GM18951 (cell line): ENCODE measurements around the gene PDSS2.
"Not testable (repeated sequence)": the region's sequence is repeated elsewhere in the genome, so short reads cannot be mapped to it uniquely, and the experiment has no call there.

ENCODE experiments used
- POLR2A ChIP-seq: IDR thresholded peaks from 4 replicates; pipeline ENCODE4 v1.6.1; 2011; ENCODE audit warnings: mild to moderate bottlenecking; ENCODE audit not compliant: insufficient read length, insufficient read depth; ENCODE audit errors: extremely low read depth
- in situ Hi-C: fragments of 300-500 bp; cut with MboI; formaldehyde crosslinking; loops from one replicate; pipeline ENCODE4 v1.12.0; 2022; ENCODE audit warnings: low sequenced_read_pairs, mixed read lengths, inconsistent platforms; ENCODE audit not compliant: unreplicated experiment

PDSS2 gene

GRCh38 chr6:107329063-107329860 lies 130.1 kb downstream of the PDSS2 start:
- in situ Hi-C loops, result no loop called here
- TF ChIP-seq POLR2A, result no peak

GRCh38 chr6:107328081-107328480 lies 131.3 kb downstream of the PDSS2 start:
- TF ChIP-seq POLR2A, result no peak
- in situ Hi-C loops, result no loop called here

- in situ Hi-C loops, result no loop called here
- no peak for TF ChIP-seq POLR2A
Measured at GRCh38 chr6:107323133-107323785, 136.1 kb downstream of the PDSS2 start.

- in situ Hi-C loops, result no loop called here
- no peak for TF ChIP-seq POLR2A
Measured at GRCh38 chr6:107321793-107322192, 137.6 kb downstream of the PDSS2 start.

GRCh38 chr6:107319906-107320530 lies 139.3 kb downstream of the PDSS2 start:
- TF ChIP-seq POLR2A, result no peak
- in situ Hi-C loops, result no loop called here

GRCh38 chr6:107318100-107318736 lies 141.1 kb downstream of the PDSS2 start:
- TF ChIP-seq POLR2A, result no peak
- in situ Hi-C loops, result no loop called here

- in situ Hi-C loops, result no loop called here
- no peak for TF ChIP-seq POLR2A
Measured at GRCh38 chr6:107315114-107315513, 144.2 kb downstream of the PDSS2 start.

- in situ Hi-C loops, result no loop called here
- TF ChIP-seq POLR2A, result no peak
Measured at GRCh38 chr6:107314531-107314939, 144.8 kb downstream of the PDSS2 start.

- in situ Hi-C loops, result no loop called here
- no peak for TF ChIP-seq POLR2A
Measured at GRCh38 chr6:107313776-107314175, 145.6 kb downstream of the PDSS2 start.

GRCh38 chr6:107310362-107310761 lies 149.0 kb downstream of the PDSS2 start:
- in situ Hi-C loops, result no loop called here
- TF ChIP-seq POLR2A, result no peak

- in situ Hi-C loops, result no loop called here
- TF ChIP-seq POLR2A, result no peak
Measured at GRCh38 chr6:107308677-107309076, 150.7 kb downstream of the PDSS2 start.

- in situ Hi-C loops, result not testable (repeated sequence)
Measured at GRCh38 chr6:107305994-107306393, 153.4 kb downstream of the PDSS2 start.

- TF ChIP-seq POLR2A, result no peak
- in situ Hi-C loops, result no loop called here
Measured at GRCh38 chr6:107305391-107305790, 154.0 kb downstream of the PDSS2 start.
